Duodenal mucosa (tissue), 2 donors: ENCODE results near the gene WDFY4.

ENCODE experiments used
- H3K27ac ChIP-seq: one replicate; pipeline ENCODE4 v1.7.0; 2013; ENCODE audit warnings: low read depth, low read length
- H3K27me3 ChIP-seq, 2 donors: one replicate each; pipeline ENCODE4 v1.7.0; 2013; ENCODE audit warnings: low read length in 2 of 2, control low read depth in 1 of 2; ENCODE audit not compliant: insufficient read depth in 2 of 2, control insufficient read depth in 1 of 2
- H3K36me3 ChIP-seq, 2 donors: one replicate each; pipeline ENCODE4 v1.7.0; 2013; ENCODE audit warnings: low read length in 2 of 2, control low read depth in 1 of 2; ENCODE audit not compliant: insufficient read depth in 2 of 2, control insufficient read depth in 1 of 2
- H3K4me1 ChIP-seq, 2 donors: one replicate each; pipeline ENCODE4 v1.7.0; 2013; ENCODE audit warnings: low read length in 2 of 2, control low read depth in 1 of 2; ENCODE audit not compliant: insufficient read depth in 2 of 2, control insufficient read depth in 1 of 2
- H3K4me3 ChIP-seq, 2 donors: one replicate each; pipeline ENCODE4 v1.7.0; 2013; ENCODE audit warnings: low read length in 2 of 2, low read depth in 1 of 2
- H3K9ac ChIP-seq, 2 donors: one replicate each; pipeline ENCODE4 v1.7.0; 2013; ENCODE audit warnings: low read length in 2 of 2, low read depth in 1 of 2
- H3K9me3 ChIP-seq, 2 donors: one replicate each; pipeline ENCODE4 v1.7.0; 2013; ENCODE audit warnings: low read length in 2 of 2, control low read depth in 1 of 2; ENCODE audit not compliant: control insufficient read depth in 1 of 2

Gene WDFY4

DNA sequence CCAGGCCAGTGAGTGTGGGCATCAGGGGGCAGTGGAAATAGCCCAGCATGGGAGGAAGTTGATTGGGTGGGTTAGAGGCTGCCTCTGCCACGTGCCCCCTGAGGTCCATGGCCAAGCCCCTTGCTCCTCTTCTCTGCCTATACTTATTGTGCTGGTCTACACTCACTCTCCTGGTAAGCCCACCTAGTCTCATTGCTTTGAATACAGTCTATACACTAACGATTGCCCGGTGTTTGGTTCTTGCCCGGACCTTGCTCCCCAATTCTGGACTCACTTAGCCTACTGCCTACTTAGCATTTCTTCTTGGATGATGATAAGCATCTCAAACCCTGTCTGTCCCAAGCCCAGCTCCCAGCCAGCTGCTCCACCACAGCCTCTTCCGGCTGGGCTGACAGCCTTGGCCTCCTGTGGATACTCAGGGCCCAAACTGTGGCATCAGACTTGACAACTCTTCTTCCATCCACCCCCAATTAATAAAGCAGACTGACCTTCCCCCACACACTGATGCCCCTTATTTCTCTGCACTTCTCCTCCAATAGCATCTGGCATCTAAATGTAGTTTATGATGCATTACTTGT, 244.8 kb downstream of the WDFY4 start:
- H3K4me3 ChIP-seq = no peak overlapping the region
- H3K27ac ChIP-seq = no peak overlapping the region
- H3K4me1 ChIP-seq = no peaks in the 10 kb centered on the region
- no peaks in the 10 kb centered on the region for H3K27me3 ChIP-seq
- no peak overlapping the region for H3K9ac ChIP-seq
- H3K36me3 ChIP-seq = no peaks in the 10 kb centered on the region
- no peaks in the 10 kb centered on the region for H3K9me3 ChIP-seq

DNA sequence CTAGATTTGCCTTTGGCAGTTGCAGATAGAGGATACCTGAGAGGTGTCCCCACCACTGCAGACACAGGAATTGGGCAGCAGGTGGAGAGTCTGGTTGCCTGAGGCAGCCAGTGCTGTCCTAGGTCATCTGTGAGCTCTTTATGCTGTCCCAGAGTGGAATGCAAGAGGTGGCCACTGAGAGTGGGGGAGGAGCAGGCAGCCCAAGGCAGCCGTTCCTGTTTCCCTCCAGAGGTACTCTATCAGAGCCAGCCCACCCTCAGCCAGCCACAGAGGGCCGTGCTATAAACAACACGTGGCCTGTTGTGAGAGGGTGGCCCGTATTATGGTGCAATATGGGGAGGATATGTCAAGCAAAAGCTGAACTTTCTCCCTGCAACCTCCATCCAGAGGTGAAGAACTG, 246.5 kb downstream of the WDFY4 start:
- Histone ChIP-seq H3K27ac (no peak overlapping the region), H3K4me3 (no peak overlapping the region), H3K9ac (no peak overlapping the region), H3K27me3 (no peaks in the 10 kb centered on the region), H3K4me1 (no peaks in the 10 kb centered on the region), H3K9me3 (no peaks in the 10 kb centered on the region), H3K36me3 (no peaks in the 10 kb centered on the region)

DNA sequence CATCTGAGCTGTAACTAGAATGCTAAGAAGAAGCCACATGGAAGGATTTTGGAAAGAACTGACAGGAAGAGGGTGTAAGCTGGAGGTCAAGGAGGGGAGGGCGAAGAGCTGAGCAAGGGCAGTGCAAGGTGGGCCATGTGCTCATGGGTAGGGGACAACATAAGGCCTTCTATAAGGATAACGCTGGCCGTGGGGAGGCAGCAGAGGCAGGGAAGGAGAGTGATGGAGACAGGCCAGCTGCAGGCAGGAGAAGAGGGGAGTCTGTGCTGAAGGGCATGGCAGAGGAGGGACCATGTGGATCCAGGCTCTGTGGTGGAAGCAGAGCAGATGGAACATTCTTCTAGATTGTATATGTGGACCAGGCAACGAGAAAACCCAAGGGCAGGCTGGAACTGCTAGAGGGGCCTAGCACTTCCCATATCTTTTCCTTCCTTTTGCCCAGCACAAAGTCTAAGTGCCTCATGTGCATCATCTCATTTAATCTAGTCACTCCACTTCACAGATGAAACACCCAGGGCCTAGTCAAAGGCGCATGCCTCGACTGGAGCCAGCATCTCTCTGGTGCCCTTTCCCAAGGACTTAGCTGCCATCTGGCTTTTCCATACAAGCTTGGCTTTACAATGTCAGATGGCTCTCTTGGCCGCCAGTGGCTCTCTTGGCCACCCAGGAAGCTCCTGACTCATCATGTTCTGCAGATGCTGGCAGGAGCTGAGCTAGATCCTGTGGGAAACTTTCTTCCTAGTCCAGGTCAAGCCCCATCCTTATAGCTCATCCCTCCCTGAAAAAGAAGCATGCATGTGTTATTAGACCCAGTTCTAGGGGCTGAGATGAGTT, 248.4 kb downstream of the WDFY4 start:
- H3K27ac ChIP-seq = no peak overlapping the region

DNA sequence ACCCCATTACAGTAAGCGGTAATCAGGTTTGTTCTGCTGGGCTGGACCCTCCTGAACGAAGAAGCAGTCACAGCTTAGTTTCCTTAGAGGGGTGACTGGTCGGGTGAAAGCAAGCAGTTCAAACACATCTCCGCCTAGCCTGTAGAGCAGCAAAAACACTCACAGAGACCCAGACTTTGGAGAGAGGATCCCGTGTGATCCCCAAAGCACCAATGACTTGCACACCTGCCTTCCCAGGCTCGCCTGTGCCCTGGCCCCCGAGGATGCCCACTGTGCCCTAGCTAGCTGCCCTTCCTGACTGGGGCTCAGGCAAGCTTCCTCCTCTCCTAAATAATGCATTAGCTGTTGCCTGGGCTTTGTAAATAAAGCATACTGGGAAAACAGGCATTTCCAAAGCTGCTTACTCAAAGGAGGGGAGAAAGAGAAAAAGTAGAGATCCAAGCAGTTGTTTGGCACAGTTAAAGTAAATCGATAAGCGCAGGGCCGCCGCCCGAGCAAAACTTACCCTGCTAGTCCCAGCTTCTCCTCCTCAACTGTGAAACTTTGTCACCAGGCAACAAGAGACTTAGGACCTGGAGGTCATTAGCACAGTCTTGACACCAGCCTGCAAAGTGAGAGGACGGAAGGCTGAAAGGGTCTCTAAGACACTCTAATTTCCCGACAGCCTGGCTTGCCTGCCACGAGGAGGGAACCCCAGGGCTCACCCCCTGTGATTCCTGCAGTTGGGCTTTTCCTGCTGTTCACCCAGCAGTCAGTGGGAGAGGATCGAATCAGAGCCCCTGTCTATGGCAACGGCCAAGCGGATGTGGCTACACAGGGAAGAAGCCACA, 250.2 kb downstream of the WDFY4 start:
- Histone ChIP-seq H3K9me3 (no peaks in the 10 kb centered on the region), H3K9ac (no peak overlapping the region), H3K27me3 (no peaks in the 10 kb centered on the region), H3K27ac (no peak overlapping the region), H3K36me3 (no peaks in the 10 kb centered on the region), H3K4me1 (no peaks in the 10 kb centered on the region), H3K4me3 (no peak overlapping the region)

More for the DNA sequence above, 248.4 kb downstream of the WDFY4 start:
- no peaks in the 10 kb centered on the region for H3K9me3 ChIP-seq
- H3K4me3 ChIP-seq = no peak overlapping the region
- no peaks in the 10 kb centered on the region for H3K4me1 ChIP-seq
- H3K9ac ChIP-seq = no peak overlapping the region
- no peaks in the 10 kb centered on the region for H3K36me3 ChIP-seq
- H3K27me3 ChIP-seq = no peaks in the 10 kb centered on the region

DNA sequence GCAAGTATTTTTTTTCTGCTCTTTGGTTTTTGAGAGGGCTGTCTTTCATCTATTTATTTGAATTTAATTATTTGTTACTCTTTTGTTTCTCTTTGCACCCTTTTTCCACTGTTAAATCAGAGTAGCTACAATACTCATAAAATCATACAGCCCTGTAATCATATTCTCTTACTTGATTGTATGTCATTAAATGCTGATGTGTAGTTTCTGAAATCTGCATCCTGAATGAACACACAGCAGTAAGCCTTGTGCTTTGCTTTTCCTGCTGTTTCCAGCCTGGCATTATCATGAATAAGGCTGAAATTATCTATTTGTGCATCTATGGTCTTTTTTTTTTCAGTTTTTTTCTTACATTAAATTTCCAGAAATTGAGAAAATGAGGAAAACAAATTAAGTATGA, 250.9 kb downstream of the WDFY4 start:
- no peaks in the 10 kb centered on the region for H3K4me1 ChIP-seq
- no peak overlapping the region for H3K4me3 ChIP-seq
- H3K36me3 ChIP-seq = no peaks in the 10 kb centered on the region
- H3K27me3 ChIP-seq = no peaks in the 10 kb centered on the region
- no peak overlapping the region for H3K9ac ChIP-seq
- H3K27ac ChIP-seq = no peak overlapping the region
- no peaks in the 10 kb centered on the region for H3K9me3 ChIP-seq

DNA sequence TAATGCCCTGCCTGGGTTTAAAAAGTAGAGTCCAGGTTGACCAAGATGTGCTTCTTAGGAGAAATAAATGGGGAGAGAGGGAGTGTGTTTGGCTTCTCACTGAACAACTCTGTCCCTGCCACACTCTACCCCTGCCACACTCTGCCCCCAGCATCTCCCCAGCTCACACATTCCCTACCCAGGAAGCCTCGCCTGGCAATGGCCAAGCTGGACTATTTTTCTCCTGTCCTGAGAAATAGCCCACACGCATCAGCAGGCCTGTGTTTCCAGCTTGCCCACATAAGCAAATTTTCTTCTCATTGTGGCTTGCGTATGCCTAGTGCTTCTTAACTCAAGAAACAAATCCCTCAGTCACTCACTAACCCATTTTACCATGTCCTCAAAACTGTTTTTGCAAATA, 253.1 kb downstream of the WDFY4 start:
- no peaks in the 10 kb centered on the region for H3K36me3 ChIP-seq
- H3K27me3 ChIP-seq = no peaks in the 10 kb centered on the region
- no peaks in the 10 kb centered on the region for H3K4me1 ChIP-seq
- no peak overlapping the region for H3K9ac ChIP-seq
- H3K9me3 ChIP-seq = no peaks in the 10 kb centered on the region
- H3K4me3 ChIP-seq = no peak overlapping the region
- no peak overlapping the region for H3K27ac ChIP-seq

DNA sequence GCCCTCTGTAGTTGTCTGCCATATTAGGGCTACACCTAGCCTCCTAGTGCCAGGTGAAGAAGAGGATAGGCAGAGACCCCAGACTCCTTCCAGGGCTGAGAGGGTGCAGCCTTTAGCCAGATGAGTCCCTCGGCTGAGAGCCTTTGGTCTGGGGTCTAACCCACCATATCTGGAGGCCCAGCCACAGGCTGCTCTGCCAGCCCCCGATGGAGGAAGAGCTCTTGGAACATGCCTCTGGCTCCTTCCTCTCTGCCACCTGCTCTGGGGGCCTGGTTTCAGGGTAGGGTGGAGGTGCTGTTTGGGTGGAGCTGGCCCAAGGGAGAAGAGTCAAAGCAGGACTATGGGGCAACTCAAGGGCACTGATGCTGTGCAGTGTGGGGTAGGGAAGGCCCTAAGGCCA, 253.6 kb downstream of the WDFY4 start:
- no peak overlapping the region for H3K27ac ChIP-seq
- H3K27me3 ChIP-seq = no peaks in the 10 kb centered on the region
- no peak overlapping the region for H3K4me3 ChIP-seq
- no peaks in the 10 kb centered on the region for H3K9me3 ChIP-seq
- H3K36me3 ChIP-seq = no peaks in the 10 kb centered on the region
- no peak overlapping the region for H3K9ac ChIP-seq
- H3K4me1 ChIP-seq = no peaks in the 10 kb centered on the region

DNA sequence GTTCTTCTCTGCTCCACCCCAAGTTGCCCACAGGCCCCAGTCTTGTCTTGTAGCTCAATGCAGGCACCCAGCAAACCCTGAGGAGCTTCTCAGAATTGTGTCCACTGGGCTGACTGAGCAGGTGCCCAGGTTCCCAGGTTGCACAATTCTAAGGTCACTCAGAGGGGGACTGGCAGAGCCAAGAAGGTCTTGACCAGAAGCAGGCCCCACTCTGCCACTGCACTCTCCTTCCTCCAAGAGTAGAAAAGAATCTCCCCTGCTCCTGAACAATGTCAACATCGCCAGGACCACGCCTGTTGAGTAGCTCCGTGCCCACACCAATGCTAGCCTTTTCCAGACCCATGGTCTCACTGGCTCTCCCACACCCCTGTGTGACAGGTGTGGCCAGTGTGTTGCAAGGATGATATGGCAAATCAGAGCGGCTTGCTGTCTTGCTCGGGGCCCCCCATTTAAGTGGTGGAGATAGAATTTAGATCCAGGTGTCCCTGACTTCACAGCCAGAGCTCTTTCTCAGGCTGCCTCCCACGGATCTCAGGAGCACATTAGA, 254.4 kb downstream of the WDFY4 start:
- H3K27me3 ChIP-seq = no peaks in the 10 kb centered on the region
- no peaks in the 10 kb centered on the region for H3K4me1 ChIP-seq
- no peaks in the 10 kb centered on the region for H3K9me3 ChIP-seq
- H3K4me3 ChIP-seq = no peak overlapping the region
- no peaks in the 10 kb centered on the region for H3K36me3 ChIP-seq
- no peak overlapping the region for H3K9ac ChIP-seq
- no peak overlapping the region for H3K27ac ChIP-seq

DNA sequence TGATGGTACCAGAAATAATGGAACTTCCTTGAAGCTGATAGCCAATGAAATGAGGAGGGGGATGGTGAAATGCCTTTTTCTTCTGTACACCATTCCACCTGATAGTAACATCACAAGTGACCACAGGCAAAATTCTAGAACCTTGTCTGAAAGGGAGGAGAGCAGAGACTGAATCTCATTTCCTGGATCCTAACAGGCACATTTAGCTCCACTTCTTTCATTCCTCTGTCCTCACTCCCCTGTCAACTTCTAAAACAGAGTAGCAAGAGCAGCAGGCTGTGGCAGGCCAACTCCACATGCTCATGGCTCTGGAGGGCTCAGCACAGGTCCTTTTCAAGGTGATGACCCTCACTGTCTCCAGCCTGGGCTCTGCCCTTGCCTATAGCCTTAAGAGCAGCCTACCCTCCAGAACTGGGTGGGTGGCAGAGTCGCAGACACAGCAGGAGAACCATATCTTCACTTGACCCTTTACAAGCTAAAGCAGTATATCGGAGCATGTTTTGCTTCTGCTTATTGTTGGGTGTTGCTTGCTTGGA, 255.2 kb downstream of the WDFY4 start, which contains the start of gene LRRC18:
TSS of gene LRRC18 (minus strand) at position 51 of the 536 bp plus-strand sequence. CDS start 25,685 bp downstream, outside the sequence.
- no peaks in the 10 kb centered on the region for H3K36me3 ChIP-seq
- H3K27ac ChIP-seq = no peak within 1 kb of the TSS
- no peaks in the 10 kb centered on the region for H3K9me3 ChIP-seq
- no peak within 1 kb of the TSS for H3K4me3 ChIP-seq
- no peaks in the 10 kb centered on the region for H3K27me3 ChIP-seq
- H3K4me1 ChIP-seq = no peaks in the 10 kb centered on the region
- H3K9ac ChIP-seq = no peak within 1 kb of the TSS
